Activated naive CD4-positive, alpha-beta T cell treated with Interleukin-2 at 50 U/mL for 16 hours (primary cell): ENCODE data around the gene TMEM87A.

Experiments used
- DNase-seq: peaks from one replicate; pipeline ENCODE4 v3.0.0-alpha.2; 2020

TMEM87A gene

GRCh38 chr15:42199126-42199525, 74.1 kb downstream of the TMEM87A start:
- no peak for DNase-seq

DNA sequence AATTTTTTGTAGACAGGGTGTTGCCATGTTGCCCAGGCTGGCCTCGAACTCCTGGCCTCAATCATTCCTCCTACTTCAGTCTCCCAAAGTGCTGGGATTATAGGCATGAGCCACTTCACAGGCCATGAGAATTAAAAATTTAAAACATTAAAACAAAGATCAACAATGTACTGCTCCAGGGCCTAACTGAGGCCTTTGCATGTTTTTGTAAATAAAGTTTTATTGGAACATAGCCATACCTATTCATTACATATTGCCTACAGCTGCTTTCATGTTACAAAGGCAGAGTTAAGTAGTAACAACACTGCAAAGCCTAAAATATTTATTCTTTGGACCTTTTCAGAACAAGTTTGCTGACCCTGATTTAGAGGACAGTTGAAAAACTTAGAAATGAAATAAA, 74.7 kb downstream of the TMEM87A start:
- DNase-seq = no peak

- no peak for DNase-seq
Measured at GRCh38 chr15:42194513-42194912, 78.7 kb downstream of the TMEM87A start.

DNA sequence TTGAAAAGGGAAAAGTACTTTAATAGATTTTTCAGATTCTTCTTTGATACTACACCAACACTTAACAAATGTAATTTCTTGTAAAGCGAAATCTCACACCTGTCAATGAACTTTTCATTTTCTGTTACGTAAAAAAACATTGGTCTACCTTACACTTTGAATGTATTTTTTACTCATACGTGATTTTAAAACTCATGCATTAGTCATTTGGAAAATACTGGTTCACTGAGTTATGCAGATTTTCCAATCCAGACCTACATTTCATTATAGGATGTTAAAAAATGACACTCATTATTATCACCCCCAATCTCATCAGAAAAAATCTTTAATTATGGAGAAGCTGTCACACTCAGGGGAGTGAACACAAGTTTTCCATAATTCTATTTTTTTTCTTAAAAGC, 79.8 kb downstream of the TMEM87A start:
- DNase-seq = no peak

- no peak for DNase-seq
Measured at GRCh38 chr15:42191610-42192346, 81.5 kb downstream of the TMEM87A start.

DNA sequence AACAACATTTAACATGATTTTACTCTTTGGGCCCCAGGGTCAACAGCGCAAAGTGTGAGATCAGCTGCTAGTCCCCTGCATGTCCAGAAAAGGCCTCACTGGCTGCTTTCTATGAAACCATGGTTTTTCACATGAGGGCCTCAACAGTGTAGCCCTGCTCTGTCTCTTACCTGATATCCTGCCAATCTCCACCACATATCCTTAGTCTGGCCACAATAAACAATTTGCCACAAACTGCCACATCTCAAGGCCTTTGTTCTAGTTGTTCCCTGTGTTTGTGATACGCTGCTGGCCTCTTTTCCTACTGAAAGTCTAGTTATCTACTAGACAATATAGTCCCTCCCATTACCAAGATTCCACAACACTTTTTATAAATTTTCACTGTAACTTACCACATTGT, 82.9 kb downstream of the TMEM87A start:
- no peak for DNase-seq

- DNase-seq = no peak
Measured at GRCh38 chr15:42185801-42186200, 87.4 kb downstream of the TMEM87A start.

DNA sequence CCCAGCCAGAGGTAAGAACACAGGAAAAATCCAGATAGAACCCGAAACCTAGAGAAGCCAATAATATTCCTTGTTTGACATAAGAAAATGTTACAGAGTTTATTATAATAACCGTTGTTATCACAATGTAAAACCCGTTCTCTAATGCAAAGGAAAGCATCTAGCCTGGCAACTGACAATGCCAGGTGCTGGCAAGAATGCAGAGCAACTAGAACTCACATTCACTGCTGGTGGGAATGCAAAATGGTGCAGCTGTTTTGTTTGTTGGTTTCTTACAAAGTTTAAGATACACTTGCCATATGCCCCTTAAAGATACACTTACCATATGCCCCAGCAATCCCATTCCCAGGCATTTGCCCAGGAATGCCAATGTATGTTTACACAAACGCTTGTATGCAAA, 88.5 kb downstream of the TMEM87A start:
- DNase-seq = no peak

DNA sequence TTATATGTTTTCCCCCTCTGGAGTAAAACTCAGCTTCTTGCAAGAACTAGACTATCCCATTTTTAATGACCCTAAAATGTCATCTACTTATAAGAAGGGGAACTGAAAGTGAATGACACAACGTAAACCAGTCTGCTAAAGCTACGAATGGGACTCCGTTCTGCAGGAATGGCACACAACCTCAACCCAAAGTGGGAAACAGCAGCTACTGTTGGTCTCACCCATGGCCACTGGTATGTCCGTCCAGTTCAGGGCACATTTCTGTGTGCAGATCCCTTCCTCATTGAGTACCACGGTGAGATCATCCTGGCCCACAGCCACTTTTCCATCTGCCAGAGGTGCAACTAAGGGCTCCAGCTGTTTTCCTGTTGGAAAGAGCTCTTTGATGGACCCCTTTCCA, 88.9 kb downstream of the TMEM87A start:
- no peak for DNase-seq

DNA sequence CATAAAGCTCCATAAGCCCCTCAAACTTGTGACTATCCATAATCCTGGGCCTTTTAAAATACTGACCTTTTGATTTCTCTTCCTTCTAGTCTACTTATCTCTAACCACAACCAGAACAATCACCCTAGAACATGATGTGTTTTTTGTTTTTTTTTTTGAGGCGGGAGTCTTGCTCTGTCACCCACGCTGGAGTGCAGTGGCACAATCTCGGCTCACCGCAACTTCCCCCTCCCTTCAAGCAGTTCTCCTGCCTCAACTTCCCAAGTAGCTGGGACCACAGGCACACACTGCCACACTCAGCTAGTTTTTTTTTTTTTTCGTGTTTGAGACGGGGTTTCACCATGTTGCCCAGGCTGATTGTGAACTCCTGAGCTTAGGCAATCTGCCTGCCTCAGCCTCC, 90.3 kb downstream of the TMEM87A start:
- DNase-seq = no peak

DNA sequence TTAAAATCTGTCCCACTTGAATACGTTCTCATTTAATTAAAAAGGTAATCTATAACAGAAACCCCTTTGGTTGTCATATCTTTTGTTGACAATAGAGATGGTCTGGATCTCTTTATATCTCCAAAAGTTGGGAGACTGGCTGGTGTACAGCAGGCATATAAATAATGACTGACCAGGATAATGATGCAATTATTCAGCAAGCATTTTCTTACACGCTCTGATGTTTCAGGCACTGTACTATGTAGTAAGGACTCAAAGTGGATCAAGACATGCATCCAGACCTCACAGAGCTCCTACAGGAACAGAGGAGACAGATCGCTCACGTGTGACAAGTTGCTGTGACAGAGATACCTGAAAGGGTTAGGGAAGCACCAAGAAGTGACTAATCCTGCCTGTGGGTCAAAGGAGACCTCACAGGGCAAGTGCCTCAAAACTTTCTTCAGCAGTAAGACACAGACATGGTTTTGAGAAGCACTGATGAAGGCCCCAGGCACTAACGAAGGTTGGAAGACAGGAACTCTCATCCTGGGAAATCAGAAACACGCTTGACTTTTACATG, 90.8 kb downstream of the TMEM87A start:
- no peak for DNase-seq

DNA sequence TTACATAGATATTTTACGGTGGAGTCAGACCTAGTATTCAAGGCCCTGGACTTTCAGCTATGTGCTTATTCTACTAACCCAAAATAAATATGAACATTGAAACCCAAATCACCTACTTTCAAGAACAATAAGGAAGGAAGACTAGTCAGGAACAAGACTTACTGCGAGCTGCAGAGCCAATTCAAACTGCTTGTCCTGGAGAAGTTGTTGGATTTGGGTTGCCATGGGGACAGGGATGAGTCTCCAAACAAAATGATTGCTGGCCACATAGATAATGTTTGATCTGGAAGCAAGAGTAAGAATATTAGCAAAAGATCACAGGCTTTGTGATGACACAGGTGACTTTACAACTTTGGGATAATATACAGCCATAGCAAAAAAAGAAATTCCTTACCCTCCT, 95.2 kb downstream of the TMEM87A start:
- no peak for DNase-seq

DNA sequence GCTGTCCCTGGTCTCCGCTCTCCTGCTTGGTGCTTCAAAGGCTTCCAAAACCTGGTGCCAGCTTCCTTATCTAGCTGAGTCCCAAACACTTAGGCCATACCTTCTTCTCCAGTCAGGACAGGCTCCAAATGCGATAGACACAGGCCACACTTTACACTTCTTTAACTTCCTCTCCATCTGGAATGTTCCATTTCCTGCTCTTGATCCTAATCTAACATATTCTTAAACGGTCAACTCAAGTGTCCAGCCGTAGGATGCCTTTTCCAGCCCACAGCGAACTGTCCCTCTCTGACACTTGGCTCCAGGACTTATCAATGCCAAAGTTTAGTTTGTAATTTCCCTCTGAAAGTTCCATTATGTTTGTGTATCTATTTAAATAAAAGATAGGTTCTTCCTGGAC, 97.6 kb downstream of the TMEM87A start:
- no peak for DNase-seq

DNA sequence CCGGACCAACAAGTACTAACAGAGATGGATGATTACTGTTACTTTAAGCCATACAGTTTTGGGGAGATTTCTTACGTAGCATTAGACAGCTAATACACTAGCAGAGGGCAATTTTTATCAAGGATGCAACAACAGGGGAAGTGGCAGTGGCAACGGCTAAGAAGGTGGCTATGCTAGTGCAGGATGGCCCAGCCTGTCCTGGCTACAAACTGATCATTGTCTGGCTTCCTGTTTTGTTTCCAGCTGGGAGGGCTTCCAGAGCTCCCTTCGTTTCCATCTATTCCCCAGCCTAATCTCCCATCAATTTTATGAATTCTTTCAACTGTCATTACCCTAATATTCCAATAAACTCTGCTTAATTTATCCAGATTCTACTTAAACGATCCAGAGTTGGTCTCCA, 100.8 kb downstream of the TMEM87A start:
- no peak for DNase-seq

GRCh38 chr15:42171795-42172194, 101.4 kb downstream of the TMEM87A start:
- DNase-seq = no peak

- DNase-seq = no peak
Measured at GRCh38 chr15:42171122-42171521, 102.1 kb downstream of the TMEM87A start.

DNA sequence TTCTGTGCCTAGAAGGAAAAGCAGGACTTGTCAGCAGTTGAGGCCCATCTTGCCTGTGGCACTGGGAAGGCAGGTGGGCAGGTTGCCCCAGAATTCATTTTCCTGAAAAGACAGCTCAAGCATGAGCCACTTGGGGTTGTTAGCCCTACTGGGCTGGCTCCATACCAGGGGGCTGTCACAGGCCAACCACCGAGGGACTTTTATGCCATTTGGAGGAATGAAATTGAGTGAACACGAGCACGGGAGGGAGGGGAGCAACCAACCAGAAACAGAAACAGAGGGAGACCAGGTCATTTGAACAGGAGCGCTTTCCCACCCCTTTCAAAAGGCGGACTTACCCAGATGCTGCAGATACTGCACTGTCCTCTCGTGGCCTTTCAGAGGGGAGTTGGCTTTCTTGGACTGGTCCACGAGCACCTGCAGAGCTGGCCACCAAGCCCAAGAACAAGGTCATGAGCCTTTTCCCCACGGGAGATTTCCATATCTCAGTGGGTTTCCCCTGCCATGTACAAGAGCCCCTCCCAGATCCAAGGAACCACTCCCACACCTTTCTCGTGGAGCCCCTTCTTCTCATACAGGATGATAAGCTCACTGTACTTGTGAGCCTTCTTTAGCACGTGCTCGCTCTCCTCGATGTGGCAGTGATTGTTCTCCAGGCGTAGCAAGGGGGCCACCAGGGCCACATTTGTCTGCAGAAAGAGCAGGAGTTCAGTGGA, 106.8 kb downstream of the TMEM87A start:
- no peak for DNase-seq

- no peak for DNase-seq
Measured at GRCh38 chr15:42165106-42165505, 108.1 kb downstream of the TMEM87A start.

DNA sequence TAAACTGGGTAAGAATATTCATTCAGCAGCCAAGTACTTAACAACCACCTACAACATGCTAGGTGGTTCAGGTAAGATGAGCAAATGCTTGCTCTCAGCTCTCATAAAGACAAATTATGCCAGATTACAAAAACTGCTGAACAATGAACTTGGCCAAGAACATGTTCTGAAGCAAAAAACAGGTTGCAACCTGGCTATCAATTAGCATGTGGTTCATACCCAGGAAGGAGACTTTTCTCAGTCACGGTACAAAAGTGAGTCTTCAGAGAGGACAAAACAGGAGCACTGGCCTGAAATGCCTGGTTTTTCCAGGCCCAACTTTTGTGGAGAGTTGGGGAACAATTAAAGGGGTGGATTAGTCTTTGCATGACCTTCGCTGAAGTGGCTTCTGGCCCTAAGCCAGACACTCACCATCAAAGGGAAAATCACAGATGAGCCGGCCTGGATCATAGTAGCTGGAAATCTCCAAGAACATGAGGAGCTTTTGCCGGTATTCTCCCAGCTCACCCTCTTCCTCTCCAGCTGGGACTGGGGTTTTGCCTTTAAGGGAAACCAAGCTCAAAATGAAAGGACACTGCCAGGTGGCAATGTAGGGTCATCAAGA, 109.2 kb downstream of the TMEM87A start:
- no peak for DNase-seq

- no peak for DNase-seq
Measured at GRCh38 chr15:42163291-42163690, 109.9 kb downstream of the TMEM87A start.
